ENCODE results near the gene FGD2.
"Not testable (repeated sequence)": the region's sequence is repeated elsewhere in the genome, so short reads cannot be mapped to it uniquely, and the experiment has no call there.

Gene FGD2

GRCh38 chr6:37057678-37058077, 52.2 kb downstream of the FGD2 start:
- no peak for ATAC-seq
- TF ChIP-seq ZNF70 (CRISPR knock-in tag; IDR thresholded peaks at IDR 0.05) (no peak), RARB (CRISPR knock-in tag; IDR thresholded peaks at IDR 0.05) (no peak), TOX (CRISPR knock-in tag; IDR thresholded peaks at IDR 0.05; ENCODE audit: borderline replicate concordance) (no peak), BACH2 (CRISPR knock-in tag; IDR thresholded peaks at IDR 0.05; ENCODE audit: borderline replicate concordance) (no peak), CREB5 (CRISPR knock-in tag; IDR thresholded peaks at IDR 0.05; ENCODE audit: low read depth) (no peak), TSHZ2 (CRISPR knock-in tag; IDR thresholded peaks at IDR 0.05) (no peak), CSRNP3 (CRISPR knock-in tag; IDR thresholded peaks at IDR 0.05) (no peak), OSR1 (CRISPR knock-in tag; IDR thresholded peaks at IDR 0.05) (no peak), ARNTL (CRISPR knock-in tag; IDR thresholded peaks at IDR 0.05; ENCODE audit: borderline replicate concordance, low read depth) (no peak), ZNF8 (CRISPR knock-in tag; IDR thresholded peaks at IDR 0.05) (no peak), CSDC2 (CRISPR knock-in tag; IDR thresholded peaks at IDR 0.05) (no peak)

DNA sequence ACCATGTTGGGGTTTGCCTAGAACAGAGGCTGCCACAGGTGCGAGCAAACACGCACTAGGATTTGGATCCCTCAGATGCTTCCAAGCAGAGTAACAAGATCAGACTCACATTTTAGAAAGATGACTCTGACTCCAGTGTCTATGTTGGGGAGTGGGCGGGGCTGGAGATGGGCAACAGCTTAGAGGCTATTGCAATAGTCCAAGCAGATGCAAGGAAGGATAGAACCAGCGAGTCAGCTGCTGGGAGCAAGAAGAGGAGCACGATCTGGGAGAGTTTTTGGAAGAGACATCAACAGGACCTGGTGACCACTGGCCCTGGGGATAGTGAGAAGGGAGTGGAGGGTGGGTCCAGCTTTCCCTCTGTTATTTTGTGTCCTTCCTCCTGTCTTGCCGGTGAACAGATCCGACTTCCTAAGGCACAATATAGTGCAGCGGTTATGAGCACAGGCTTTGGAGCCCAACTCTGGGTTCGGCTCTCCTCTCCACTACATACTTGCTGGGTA, 52.7 kb downstream of the FGD2 start:
- no peak for ATAC-seq
- TF ChIP-seq BACH2 (CRISPR knock-in tag; IDR thresholded peaks at IDR 0.05; ENCODE audit: borderline replicate concordance) (no peak), TOX (CRISPR knock-in tag; IDR thresholded peaks at IDR 0.05; ENCODE audit: borderline replicate concordance) (no peak), ZFP3 (CRISPR knock-in tag; IDR thresholded peaks at IDR 0.05) (no peak), ZC3H10 (CRISPR knock-in tag; IDR thresholded peaks at IDR 0.05) (no peak), CREB5 (CRISPR knock-in tag; IDR thresholded peaks at IDR 0.05; ENCODE audit: low read depth) (no peak), ZNF70 (CRISPR knock-in tag; IDR thresholded peaks at IDR 0.05) (no peak), ZNF8 (CRISPR knock-in tag; IDR thresholded peaks at IDR 0.05) (no peak), ARNTL (CRISPR knock-in tag; IDR thresholded peaks at IDR 0.05; ENCODE audit: borderline replicate concordance, low read depth) (no peak), ISL1 (CRISPR knock-in tag; IDR thresholded peaks at IDR 0.05) (no peak), CSDC2 (CRISPR knock-in tag; IDR thresholded peaks at IDR 0.05) (no peak), CSRNP3 (CRISPR knock-in tag; IDR thresholded peaks at IDR 0.05) (no peak), GLIS3 (CRISPR knock-in tag; IDR thresholded peaks at IDR 0.05) (no peak), SNAI2 (CRISPR knock-in tag; IDR thresholded peaks at IDR 0.05) (no peak), TSHZ2 (CRISPR knock-in tag; IDR thresholded peaks at IDR 0.05) (no peak)
- TF ChIP-seq, protein P1, sequence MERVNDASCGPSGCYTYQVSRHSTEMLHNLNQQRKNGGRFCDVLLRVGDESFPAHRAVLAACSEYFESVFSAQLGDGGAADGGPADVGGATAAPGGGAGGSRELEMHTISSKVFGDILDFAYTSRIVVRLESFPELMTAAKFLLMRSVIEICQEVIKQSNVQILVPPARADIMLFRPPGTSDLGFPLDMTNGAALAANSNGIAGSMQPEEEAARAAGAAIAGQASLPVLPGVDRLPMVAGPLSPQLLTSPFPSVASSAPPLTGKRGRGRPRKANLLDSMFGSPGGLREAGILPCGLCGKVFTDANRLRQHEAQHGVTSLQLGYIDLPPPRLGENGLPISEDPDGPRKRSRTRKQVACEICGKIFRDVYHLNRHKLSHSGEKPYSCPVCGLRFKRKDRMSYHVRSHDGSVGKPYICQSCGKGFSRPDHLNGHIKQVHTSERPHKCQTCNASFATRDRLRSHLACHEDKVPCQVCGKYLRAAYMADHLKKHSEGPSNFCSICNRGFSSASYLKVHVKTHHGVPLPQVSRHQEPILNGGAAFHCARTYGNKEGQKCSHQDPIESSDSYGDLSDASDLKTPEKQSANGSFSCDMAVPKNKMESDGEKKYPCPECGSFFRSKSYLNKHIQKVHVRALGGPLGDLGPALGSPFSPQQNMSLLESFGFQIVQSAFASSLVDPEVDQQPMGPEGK (CRISPR knock-in tag; IDR thresholded peaks at IDR 0.05; ENCODE audit: borderline replicate concordance), result no peak

DNA sequence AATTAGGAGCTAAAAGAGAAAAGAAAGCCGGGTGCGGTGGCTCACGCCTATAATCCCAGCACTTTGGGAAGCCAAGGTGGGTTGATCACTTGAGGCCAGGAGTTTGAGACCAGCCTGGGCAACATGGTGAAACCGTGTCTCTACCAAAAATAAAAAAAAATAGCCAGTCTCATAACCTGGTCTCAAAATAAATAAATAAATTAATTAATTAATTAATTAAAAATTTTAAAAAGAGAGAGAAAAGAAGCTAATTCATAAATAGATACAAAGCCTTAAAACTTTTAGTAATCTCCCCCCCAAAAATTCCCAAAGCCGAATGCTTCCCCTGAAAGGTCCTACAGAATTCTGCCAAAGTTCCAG, 53.5 kb downstream of the FGD2 start:
- not testable (repeated sequence) for ATAC-seq
